Cardiac fibroblast (primary cell): ENCODE measurements around the gene CRMP1.
"Not testable (repeated sequence)": the region's sequence is repeated elsewhere in the genome, so short reads cannot be mapped to it uniquely, and the experiment has no call there.

ENCODE experiments used
- DNase-seq, 2 donors: peaks; one replicate each; pipeline versions ENCODE4 v3.0.0 to v3.0.0-alpha.2; 2010; ENCODE audit warnings: low read depth in 2 of 2
- H3K4me3 ChIP-seq, 2 donors: replicated peaks in 1 of 2; 1 replicate in 1 of 2; 2 replicates in 1 of 2; pipeline ENCODE4 v1.5.1; 2011; ENCODE audit warnings: low read depth in 2 of 2, low read length in 2 of 2, mild to moderate bottlenecking in 2 of 2, moderate library complexity in 1 of 2
- CTCF ChIP-seq: IDR thresholded peaks from one replicate; pipeline ENCODE4 v1.5.1; 2011; ENCODE audit warnings: low read depth, mild to moderate bottlenecking, low read length, inconsistent platforms

Gene CRMP1

DNA sequence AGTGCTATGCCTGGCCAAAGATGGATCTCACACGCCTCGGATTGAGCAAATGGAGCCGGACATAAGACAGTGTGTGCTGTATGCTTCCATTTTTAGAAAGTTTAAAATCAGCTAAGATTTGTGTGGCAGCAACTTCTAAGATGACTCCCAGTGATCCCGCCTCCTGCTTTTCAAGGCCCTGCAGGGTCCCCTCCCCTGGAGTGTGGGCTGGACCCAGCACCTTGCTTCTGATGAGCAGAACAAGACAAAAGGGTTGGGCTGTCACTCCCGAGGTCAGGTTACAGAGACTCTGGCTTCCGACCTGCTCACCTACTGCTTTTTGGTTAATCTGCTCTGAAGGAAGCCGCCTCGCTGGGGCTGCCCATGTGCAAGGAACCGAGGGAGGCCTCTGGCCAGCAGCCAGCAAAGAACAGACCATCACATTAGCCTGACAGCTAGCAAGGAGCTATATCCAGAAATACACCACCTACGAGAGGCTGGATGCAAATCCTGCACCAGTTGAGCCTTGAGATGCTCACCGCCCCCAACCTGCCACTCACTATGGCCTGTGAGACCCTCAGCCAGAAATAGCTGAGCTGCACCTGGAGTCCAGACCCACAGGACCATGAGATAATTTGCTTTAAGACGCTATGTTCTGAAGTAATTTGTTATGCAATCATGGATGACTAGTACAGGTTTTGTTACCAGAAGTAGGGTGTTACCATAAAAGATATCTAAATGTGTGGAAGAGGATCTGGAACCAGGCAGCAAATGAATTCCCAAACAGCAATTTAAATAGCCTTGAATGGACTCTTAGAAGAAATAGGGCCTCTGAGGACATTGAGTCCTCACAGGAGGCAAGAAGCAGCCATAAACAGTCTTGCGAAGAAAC, 47.6 kb downstream of the CRMP1 start:
- TF ChIP-seq CTCF = no peak
- no peak for DNase-seq
- no peak overlapping the region for H3K4me3 ChIP-seq

DNA sequence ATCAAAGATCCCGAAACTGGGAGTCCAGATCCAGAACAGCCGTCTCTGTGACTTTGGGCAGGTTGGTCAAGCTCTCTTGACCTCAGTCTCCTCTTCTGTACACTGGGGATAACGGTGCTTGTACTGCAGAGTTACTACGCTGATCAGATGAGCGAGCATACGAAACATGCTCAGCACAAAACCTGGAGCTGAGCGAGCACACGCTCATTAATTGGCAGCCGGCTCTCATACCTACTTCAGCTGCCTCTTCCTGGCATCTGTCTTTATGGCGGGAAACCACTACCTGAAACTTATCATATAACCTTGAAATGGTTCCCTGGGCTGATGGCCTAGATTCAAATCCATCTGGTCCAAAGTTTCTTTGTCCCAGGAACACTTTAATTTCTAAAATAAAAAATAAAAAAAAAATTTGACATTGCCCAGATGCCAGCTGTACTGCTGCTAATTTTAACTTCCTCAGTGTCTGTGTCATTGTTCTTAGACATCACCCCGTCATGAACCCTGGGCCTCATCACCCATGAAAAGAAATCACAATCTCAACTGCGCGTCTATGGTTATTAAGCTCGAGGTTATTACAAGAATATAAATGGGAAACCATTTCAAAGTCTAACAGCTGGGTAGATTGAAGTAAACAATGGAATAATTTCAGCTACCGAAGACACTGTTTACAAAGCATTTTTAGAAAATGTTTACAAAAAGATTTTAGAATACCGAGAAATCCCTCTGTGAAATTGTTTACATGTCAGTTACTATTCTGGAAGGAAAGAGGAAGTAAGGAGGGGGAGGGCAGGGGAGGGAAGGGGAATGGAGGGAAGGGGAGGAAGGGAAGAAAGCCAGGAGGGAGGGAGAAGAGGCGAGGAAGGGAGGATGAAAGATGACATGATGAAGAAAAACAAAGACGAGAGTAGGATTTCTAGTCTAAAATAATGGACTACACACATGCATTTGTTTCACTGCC, 49.0 kb downstream of the CRMP1 start:
- no peak for TF ChIP-seq CTCF
- no peak for DNase-seq
- no peak overlapping the region for H3K4me3 ChIP-seq

DNA sequence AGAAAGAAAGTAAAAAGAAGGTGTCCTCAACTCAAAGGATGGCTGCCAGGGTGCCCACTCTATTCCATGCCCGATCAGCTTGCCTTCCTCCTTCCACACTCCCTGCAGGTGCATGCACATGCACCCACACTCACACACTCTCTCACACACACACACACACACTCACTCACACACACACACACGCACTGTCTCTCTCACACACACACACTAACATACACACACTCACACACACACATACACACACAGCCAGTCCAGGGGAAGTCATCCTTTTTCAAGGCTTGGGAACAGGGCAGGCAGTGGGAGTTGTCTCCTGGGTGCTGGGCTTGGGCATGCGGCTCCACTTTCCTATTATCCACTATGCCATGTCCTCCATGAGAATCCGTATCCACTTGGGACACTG, 50.4 kb downstream of the CRMP1 start:
- DNase-seq = no peak
- H3K4me3 ChIP-seq = no peak overlapping the region
- no peak for TF ChIP-seq CTCF

GRCh38 chr4:5839751-5840674, 52.9 kb downstream of the CRMP1 start:
- DNase-seq = peak; percentile 56 to 83
- no peak overlapping the region for H3K4me3 ChIP-seq
- TF ChIP-seq CTCF = no peak

GRCh38 chr4:5839332-5839731, 53.6 kb downstream of the CRMP1 start:
- no peak for TF ChIP-seq CTCF
- no peak overlapping the region for H3K4me3 ChIP-seq
- DNase-seq = no peak

DNA sequence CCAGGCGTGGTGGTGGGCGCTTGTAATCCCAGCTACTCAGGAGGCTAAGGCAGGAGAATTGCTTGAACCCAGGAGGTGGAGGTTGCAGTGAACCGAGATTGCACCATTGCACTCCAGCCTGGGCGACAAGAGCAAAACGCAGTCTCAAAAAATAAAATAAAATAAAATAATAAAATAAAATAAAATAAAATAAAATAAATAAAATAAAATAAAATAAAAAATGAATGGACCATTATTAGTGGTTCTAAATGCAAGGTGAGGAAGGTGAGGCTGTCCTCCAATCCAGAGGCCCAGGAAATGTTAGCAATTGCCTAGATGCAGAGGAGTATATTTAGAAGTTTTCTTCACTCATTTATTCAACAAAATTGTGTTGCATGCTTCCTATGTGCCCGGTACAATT, 55.4 kb downstream of the CRMP1 start:
- DNase-seq, H3K4me3 ChIP-seq: not testable (repeated sequence)
